Pulmonary artery endothelial cell (primary cell): ENCODE results near the gene LMX1B. TPM values are rescaled to one million over a fixed set of nuclear protein-coding genes. Genes with fewer than 3 reads are reported as not detected.

Experiments used
- DNase-seq: peaks from one replicate; pipeline ENCODE4 v3.0.0-alpha.2; 2011; ENCODE audit warnings: low read depth, low spot score
- total RNA-seq: library from RNA; depleted of rRNA; stranded (reverse); fragments of >200 nt; gene quantifications from 2 replicates; pipeline ENCODE4 v1.2.3, GENCODE V29; 2014

The LMX1B gene
- total RNA-seq, 1 donor from 2014 or later = not detected

GRCh38 chr9:126694206-126695081 is 80.7 kb downstream of the LMX1B start:
- no peak for DNase-seq

GRCh38 chr9:126695186-126695585 is 81.5 kb downstream of the LMX1B start:
- DNase-seq = no peak

- no peak for DNase-seq
Measured at GRCh38 chr9:126695701-126696400, 82.1 kb downstream of the LMX1B start.

- no peak for DNase-seq
Measured at GRCh38 chr9:126696401-126697145, 82.8 kb downstream of the LMX1B start.

- DNase-seq = no peak
Measured at GRCh38 chr9:126697330-126697729, 83.6 kb downstream of the LMX1B start.

- DNase-seq = no peak
Measured at GRCh38 chr9:126698251-126698650, 84.5 kb downstream of the LMX1B start.

GRCh38 chr9:126698756-126699155 is 85.0 kb downstream of the LMX1B start:
- no peak for DNase-seq

GRCh38 chr9:126699401-126699881 is 85.7 kb downstream of the LMX1B start:
- no peak for DNase-seq

- no peak for DNase-seq
Measured at GRCh38 chr9:126700296-126700695, 86.6 kb downstream of the LMX1B start.

GRCh38 chr9:126700903-126701812 is 87.4 kb downstream of the LMX1B start:
- DNase-seq = no peak

GRCh38 chr9:126701813-126702140 is 88.0 kb downstream of the LMX1B start:
- DNase-seq = no peak

GRCh38 chr9:126702151-126703001 is 88.6 kb downstream of the LMX1B start:
- DNase-seq = no peak

GRCh38 chr9:126703002-126703865 is 89.5 kb downstream of the LMX1B start:
- no peak for DNase-seq

- DNase-seq = no peak
Measured at GRCh38 chr9:126703866-126704156, 90.1 kb downstream of the LMX1B start.

GRCh38 chr9:126704157-126704891 is 90.6 kb downstream of the LMX1B start:
- no peak for DNase-seq

GRCh38 chr9:126704892-126705766 is 91.4 kb downstream of the LMX1B start:
- no peak for DNase-seq
